ENCODE results near the gene SDR42E2.
"Not testable (repeated sequence)": the region's sequence is repeated elsewhere in the genome, so short reads cannot be mapped to it uniquely, and the experiment has no call there.

DNA sequence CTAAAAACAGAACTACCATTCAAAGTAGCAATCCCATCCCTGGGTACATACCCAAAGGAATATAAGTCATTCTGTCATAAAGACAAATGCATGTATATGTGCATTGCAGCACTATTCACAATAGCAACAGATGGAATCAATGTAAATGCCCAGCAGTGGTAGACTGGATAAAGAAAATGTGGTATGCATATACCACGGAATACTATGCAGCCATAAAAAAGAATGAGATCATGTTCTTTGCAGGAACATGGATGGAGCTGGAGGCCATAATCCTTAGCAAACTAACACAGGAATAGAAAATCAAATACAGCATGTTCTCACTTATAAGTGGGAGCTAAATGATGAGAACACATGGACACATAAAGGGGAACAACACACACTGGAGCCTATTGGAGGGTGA is 33.8 kb upstream of the SDR42E2 start:
- TF ChIP-seq, protein P1, sequence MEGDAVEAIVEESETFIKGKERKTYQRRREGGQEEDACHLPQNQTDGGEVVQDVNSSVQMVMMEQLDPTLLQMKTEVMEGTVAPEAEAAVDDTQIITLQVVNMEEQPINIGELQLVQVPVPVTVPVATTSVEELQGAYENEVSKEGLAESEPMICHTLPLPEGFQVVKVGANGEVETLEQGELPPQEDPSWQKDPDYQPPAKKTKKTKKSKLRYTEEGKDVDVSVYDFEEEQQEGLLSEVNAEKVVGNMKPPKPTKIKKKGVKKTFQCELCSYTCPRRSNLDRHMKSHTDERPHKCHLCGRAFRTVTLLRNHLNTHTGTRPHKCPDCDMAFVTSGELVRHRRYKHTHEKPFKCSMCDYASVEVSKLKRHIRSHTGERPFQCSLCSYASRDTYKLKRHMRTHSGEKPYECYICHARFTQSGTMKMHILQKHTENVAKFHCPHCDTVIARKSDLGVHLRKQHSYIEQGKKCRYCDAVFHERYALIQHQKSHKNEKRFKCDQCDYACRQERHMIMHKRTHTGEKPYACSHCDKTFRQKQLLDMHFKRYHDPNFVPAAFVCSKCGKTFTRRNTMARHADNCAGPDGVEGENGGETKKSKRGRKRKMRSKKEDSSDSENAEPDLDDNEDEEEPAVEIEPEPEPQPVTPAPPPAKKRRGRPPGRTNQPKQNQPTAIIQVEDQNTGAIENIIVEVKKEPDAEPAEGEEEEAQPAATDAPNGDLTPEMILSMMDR (IDR thresholded peaks at IDR 0.05; ENCODE audit: low read depth, low read length), result not testable (repeated sequence)
- TF ChIP-seq EZH2phosphoT487 (IDR thresholded peaks at IDR 0.05; ENCODE audit: low read depth), result not testable (repeated sequence)
